GM18498 (cell line): ENCODE data around the gene MUC6.
A peak's percentile ranks its signal among the peaks of the same experiment; 100 is the strongest.

ENCODE experiments used
- ATAC-seq: cut with Tn5 transposase; IDR thresholded peaks from one replicate; pipeline ENCODE4 v1.9.1; 2021; ENCODE audit warnings: mild to moderate bottlenecking, moderate library complexity; ENCODE audit not compliant: unreplicated experiment

Gene MUC6

GRCh38 chr11:1051356-1052132 lies 15.0 kb upstream of the MUC6 start:
- peak; percentile 8 for ATAC-seq

- ATAC-seq, result peak; percentile 86
Measured at GRCh38 chr11:1050581-1051355, 14.2 kb upstream of the MUC6 start.

GRCh38 chr11:1049911-1050580 lies 13.5 kb upstream of the MUC6 start:
- no peak for ATAC-seq

GRCh38 chr11:1049431-1049891 lies 12.9 kb upstream of the MUC6 start:
- no peak for ATAC-seq

- no peak for ATAC-seq
Measured at GRCh38 chr11:1049071-1049405, 12.5 kb upstream of the MUC6 start.

- no peak for ATAC-seq
Measured at GRCh38 chr11:1048375-1049070, 12.0 kb upstream of the MUC6 start.

- no peak for ATAC-seq
Measured at GRCh38 chr11:1047595-1048156, 11.2 kb upstream of the MUC6 start.

- ATAC-seq, result no peak
Measured at GRCh38 chr11:1044160-1044559, 7.6 kb upstream of the MUC6 start.

GRCh38 chr11:1043563-1044096 lies 7.1 kb upstream of the MUC6 start:
- no peak for ATAC-seq

- ATAC-seq, result no peak
Measured at GRCh38 chr11:1042626-1043562, 6.4 kb upstream of the MUC6 start.

GRCh38 chr11:1041936-1042608 lies 5.6 kb upstream of the MUC6 start:
- no peak for ATAC-seq

GRCh38 chr11:1041471-1041870 lies 5.0 kb upstream of the MUC6 start:
- no peak for ATAC-seq

- ATAC-seq, result no peak
Measured at GRCh38 chr11:1041149-1041467, 4.6 kb upstream of the MUC6 start.

GRCh38 chr11:1040428-1041148 lies 4.1 kb upstream of the MUC6 start:
- no peak for ATAC-seq

GRCh38 chr11:1039481-1040427 lies 3.2 kb upstream of the MUC6 start:
- ATAC-seq, result no peak

- ATAC-seq, result no peak
Measured at GRCh38 chr11:1038921-1039320, 2.4 kb upstream of the MUC6 start.

- no peak for ATAC-seq
Measured at GRCh38 chr11:1038361-1038760, 1.8 kb upstream of the MUC6 start.
